NCI-H1436 treated with DMSO at 0.1 percent for 48 hours (cell line): Measurements from ENCODE around the gene MICALL2.
"Not testable (repeated sequence)": the region's sequence is repeated elsewhere in the genome, so short reads cannot be mapped to it uniquely, and the experiment has no call there.

ENCODE experiments used
- DNase-seq: peaks from one replicate; lab custom pipeline; 2025; lab: John Stamatoyannopoulos, UW

MICALL2 gene

DNA sequence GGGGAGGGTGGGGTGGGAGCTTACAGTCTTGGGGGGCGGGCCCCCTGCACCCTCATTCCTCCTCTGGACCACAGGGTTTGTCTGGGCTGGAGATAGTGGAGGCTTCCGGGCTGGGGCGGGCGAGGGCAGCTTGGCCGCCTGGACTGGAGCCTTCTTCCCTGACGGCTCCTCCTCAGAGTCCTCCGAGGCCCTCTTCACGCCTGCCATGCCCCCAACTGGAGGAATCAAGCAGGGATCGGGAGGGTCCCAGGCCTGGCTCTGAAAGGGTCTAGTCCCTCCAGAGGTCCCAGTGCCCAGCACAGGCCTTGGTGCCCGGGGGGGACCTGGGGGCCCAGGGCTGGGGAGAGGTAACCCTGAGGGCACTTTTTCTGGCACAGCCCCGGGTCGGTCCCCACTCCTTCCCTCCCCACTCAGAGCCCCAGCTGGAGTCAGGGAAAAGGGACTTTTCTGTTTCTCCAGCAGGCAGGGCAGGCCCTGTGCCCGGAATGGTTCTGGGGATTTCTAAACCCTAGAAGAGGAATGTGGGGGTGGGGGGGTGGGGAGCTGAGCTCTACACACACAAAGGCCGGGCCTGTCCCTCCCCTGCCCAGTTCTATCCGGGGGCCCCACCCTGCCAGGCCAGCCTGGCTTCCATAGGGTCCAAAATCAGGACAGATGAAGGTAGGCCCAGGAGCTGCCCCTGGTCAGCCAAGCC lies 11.6 kb downstream of the MICALL2 start:
- DNase-seq: no peak

DNA sequence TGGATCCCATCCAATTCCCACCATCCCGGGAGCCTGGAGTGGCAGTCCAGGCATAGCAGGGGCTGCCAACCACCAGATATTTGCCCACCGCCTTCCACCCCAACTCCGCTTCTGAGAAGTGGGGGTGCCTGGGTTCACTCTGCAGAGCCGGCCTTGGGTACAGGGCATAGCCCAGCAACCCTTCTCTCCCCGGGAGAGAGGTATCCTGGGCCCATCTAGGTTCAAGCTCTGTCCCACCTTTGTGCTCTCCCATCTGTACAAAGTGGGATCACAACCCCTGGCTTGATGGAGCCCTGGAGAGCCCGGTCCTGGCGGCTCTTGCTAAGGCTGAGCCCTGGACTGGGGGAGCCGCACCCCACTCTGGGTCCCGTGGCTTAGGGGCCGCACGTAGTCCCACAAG lies 12.2 kb downstream of the MICALL2 start:
- DNase-seq: no peak

DNA sequence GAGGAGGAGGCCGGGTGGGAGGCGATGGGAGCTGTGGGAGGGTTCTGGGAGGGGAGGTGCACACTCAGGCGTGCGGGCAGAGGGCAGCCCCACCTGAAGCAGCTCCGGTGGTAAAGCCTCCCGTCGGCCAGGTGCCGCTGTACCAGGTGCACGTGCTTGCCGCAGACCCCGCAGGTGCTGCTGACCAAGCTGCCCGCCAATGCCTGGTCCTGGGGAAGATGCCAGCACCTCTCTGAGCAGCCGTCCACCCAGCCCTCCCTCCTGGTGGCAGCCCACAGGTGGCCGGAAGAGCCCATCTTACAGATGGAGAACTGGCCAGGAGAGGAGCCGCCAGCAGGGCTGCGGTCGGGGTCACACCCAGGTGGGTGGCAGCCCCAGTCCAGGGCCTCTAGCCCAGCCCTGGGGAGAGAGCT lies 12.6 kb downstream of the MICALL2 start:
- no peak for DNase-seq

DNA sequence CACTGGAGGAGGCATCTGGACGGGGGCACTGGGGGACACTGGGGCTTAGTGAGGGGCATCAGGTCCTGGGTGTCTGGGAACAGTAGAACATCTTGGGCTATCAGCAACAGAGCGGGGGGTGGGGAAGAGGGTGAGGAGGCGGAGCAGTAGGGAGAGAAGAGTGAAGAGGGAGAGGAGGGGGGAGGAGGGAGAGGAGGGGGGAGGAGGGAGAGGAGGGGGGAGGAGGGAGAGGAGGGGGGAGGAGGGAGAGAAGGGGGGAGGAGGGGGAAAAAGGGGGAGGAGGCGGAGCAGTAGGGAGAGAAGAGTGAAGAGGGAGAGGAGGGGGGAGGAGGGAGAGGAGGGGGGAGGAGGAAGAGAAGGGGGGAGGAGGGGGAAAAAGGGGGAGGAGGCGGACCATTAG lies 13.2 kb downstream of the MICALL2 start:
- DNase-seq: not testable (repeated sequence)

DNA sequence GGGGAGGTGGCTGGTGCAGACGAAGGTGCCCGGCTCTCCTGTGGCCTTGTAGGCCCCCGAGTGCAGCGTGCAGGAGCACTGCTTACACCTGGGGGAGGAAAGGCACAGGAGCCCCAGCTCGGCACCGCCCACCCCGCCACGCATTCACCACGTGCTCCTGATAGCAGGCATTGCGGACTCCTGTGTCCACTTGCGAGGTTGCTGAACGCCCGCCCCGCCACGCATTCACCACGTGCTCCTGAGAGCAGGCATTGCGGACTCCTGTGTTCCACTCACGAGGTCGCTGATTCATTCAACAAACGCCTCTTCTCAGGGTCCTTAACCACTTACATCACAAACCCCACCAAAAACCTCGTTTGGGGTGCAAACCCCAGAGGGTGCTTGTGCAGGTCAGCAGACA lies 13.9 kb downstream of the MICALL2 start:
- no peak for DNase-seq

DNA sequence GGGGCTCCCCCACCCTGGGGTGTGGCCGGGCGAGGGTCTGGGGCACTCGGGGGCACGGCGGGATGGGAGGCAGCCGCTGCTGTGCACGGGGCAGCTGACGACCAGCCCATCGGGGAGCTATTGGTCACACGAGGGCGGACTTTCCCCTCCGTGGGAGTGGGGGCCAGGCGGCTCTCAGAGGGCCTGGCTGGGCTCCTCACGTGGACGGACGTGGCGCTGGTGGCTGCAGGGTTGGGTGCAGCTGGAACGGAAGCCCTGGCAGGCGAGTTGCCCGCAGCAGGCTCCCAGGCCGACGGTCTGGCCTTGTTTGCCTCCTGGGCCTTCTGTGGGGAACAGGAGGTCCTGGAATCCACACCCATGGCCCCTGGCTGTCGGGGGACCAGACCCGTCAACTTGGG lies 14.3 kb downstream of the MICALL2 start:
- DNase-seq: no peak

DNA sequence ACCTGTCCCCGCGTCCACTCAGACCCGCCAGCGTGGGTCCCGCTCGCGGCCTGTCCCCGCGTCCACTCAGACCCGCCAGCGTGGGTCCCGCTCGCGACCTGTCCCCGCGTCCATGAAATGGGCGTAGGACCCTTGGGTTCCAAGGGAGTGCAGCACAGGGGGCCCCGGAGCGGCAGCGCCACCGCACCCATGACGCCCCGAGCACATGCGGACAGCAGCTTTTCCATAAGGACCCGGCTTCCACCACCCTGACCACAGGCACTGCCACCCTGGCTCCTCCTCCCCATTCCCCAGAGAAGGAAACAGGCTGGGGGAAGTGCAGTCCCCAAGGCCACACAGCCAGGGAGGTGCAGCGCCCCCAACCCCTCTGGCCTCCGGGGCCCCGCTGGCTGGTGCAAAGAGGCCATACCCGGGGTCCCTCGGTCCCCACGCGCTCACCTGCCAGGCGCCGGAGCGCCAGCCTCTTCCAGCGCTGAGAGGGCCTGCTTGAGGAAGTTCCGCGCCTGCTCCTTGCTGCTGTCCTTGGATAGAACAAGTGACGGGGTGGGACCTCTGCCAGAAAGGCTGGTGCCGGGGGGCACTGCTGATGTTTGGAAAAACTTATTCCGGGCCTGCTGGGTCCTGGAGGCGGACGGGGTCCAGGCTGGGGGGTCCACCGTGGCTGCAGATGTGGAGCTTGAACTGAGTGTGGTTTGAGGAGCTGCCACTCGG lies 14.9 kb downstream of the MICALL2 start:
- no peak for DNase-seq

DNA sequence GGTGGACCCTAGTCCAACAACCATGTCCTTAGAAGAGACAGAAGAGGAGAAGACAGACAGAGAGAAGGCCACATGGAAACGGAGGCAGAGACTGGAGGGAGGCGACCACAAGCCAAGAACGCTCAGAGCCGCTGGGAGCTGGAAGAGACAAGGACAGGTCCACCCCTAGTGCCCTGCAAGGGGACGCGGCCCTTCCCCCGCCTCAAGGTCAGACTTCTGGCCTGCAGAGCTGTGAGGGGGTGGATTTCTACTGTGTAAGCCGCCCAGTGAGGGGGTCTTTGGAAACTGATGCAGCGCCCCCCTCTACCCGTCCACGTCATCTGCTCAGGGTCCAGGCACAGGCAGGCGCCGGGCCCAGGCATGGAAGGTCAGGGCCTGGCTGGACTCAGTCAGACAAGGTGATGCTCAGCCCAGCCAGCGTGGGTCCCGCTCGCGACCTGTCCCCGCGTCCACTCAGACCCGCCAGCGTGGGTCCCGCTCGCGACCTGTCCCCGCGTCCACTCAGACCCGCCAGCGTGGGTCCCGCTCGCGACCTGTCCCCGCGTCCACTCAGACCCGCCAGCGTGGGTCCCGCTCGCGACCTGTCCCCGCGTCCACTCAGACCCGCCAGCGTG lies 15.6 kb downstream of the MICALL2 start:
- not testable (repeated sequence) for DNase-seq

DNA sequence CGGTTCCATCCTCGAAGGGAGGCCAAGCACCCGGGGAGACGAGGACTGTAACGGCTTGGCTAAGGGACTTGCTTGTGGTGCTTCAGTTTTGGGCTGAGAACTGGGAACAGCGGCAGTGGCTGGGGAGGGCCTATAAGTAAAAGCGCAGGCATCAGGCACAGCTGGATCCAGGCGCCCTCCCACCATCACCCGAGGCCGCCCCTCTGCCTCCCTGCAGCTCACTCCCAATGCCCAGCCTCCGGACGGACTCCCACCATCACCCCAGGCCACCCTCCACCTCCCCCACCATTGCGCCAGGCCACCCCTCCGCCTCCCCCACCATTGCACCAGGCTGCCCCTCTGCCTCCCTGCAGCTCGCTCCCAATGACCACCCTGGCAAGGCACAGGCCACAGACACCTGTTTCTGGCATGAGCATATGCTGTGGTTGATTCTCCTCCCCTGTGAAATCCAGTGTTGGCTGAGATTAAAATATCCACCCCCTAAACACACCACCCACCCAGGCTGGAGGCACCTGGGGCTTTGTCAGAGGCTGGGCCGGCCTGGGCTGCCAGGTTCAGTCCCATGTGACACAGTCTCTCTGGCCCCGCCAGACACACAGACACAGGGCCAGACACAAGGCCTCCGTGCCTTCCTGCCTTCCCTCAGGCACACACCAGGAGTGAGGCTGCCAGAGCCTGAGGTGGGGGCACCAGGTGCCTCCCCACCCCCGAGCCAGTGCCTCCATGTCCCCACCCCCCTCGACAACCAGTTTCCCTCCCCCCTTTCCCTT lies 16.7 kb downstream of the MICALL2 start:
- no peak for DNase-seq

DNA sequence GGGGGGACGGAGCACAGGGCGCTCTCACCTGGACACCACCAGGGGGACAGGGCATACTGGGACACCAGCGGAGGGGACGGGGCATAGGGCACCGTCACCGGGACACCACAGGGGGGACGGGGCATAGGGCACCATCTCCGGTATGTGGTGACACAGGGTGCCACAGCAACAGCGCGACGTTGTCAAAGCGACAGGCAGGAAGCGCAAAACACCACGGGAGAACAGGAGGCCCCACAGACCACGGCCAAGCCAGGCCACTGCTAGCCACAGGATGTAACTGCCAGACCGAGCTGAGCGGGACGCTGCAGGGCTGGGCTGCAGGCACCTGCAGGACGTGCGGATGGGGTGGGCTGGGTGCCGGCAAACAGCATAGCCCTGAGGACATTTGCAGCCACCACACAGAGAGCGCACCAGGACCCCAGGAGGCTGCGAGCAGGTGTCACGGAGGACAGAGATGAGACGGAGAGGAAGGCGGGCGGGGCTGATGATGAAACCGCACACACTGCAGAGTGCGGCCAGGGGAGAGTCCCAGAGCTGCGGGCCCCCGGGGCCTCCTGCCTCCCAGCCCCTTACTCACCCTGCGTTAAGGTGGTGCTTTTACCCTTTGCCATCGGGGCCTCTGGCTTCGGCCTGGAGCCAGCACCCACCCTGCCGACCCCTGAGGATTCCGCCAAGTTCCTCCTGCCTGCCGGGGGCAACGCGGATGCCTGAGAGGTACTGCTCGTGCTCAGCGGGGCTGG lies 17.5 kb downstream of the MICALL2 start:
- DNase-seq: no peak

DNA sequence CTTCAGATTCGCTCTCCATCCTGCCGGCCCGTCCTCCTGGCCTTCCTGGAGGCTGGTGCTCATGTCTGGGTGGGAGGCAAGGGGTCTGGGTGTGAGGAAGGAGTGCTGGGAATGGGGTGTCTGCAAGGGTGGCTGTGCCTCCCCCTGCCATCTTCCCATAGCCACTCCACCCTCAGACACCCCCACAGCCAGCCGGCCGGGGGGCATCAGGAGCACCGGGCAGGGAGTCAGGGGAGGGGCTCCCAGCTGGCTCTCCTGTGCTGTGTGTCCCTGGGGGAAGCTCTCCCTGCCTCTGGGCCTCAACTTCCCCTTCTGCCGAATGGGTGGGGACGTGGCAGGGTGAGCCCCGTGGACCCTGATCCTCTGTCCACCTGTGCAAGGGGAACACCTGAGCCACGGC lies 18.6 kb downstream of the MICALL2 start:
- DNase-seq: no peak

DNA sequence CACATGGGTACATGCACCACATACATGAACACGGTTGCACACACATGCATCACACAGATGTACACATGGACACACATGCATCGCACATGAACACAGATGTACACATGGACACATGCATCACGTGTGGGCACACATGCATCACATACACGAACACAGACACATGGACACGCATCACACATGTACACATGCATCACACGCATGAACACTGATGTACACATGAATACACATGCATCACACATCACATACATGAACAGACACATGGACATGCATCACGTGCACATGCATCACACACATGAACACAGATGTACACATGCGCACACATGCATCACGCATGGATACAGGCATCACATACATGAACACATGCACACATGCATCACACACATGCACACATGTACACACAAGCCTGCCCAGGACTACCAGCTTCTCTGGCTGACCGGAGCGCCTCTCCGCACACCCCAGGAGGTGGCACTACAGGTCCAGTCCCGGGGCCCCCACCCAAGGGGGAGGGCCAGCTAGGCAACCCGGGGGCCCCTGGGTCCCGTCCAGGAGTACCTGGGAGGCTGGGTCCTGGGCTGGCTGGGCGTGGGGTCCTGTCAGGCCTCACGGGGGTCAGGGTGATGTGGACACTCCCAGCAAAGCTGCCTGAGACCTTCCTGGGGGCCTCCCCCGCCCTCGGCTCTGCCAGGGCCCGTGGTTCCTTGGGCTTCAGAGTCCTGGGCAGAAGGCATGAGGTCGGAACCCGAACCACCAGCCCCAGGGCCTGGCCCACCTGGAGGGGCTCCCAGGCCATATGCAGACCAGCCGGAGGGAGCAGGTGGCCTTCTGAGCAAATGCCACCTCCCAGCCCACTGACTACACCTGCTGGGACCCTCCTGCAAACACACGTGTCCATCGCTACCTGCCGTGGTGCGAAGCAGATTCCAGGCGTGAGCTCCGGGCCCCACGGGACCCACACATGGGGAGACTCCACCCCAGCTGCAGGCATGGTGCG lies 19.6 kb downstream of the MICALL2 start:
- no peak for DNase-seq

DNA sequence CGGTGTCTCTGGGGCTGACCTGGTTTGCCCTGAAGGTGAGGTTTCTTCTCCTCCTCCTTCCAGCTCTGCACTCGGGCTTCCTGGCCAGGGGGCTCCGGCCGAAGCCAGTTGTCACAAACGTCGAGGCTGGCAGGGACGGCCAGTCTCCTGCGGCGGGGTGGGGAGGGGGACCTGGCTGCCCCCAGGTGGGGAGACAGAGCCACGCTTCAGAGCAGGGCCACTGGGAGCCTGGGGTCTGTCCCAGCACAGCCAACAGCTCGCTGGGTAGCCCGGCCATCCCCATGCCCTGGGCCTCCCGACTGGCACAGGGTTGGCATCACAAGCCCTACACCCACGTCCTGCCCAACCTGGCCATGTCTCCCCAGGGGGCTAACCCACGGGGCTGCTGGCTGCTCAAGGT lies 20.4 kb downstream of the MICALL2 start:
- no peak for DNase-seq

DNA sequence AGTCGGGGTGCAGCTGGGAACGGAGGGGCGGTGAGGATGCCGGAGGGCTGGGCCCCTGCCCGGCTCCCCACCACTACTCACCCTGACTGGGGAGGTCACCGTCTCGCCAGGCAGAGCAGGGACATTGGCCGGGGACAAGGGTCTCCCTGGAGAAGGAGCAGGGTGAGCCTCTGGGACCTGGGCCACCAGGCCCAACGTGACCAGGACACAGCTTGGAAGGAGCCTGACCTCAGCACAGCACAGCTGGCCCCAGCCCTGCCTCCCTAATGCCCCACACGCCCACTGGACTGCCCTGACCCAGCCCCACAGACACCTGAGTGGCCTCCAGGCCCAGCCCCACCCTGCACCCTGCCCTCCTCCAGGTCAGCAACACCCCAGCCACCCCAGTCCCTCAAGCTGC lies 21.1 kb downstream of the MICALL2 start:
- no peak for DNase-seq

DNA sequence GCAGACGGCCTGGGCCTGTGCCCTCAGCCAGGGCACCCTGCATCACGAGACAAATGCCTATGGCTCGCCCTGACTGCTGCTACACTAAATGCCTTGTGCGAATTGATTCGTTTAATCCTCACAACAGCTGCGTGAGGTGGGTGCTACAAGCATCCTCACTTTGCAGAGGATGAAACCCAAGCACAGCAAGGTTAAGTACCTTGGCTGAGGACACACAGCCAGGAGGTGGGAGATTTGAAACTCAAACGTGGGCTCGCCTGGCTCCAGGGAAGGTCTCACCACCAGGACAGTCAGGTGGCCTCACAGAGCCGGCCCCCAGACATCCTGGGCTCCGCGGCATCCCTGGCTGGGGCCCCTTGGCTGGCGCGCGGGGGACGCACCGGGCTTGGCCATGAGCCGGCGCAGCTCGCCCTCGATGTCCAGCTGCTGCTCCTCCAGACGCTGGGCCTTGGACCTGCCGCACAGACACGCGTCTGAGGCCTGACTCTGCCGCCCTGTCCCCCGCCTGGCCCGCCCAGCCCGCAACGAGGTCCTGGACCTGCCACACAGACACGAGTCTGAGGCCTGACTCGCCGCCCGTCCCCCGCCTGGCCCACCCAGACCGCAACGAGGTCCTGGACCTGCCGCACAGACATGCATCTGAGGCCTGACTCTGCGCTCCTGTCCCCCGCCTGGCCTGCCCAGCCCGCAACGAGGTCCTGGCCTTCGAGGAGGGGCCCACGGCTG lies 22.0 kb downstream of the MICALL2 start:
- DNase-seq: no peak

DNA sequence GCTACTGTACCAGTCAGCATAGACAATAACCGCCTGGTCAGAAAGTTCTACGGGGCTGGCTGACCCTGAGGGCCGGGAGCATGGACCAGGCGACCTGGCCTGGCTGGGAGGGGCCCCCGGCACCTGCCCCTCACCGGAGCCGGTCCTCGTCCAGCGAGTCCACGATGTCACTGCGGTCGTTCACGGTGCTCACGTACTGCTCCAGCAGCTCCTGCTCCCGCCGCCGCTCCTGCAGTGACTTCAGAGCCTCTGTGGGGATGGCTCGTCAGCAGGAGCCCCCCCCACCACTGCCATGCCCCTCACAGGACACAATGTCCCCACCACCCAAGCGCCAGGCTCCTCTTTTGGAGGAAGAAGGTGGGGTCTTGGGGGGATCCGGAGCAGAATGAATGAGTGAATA lies 22.7 kb downstream of the MICALL2 start:
- no peak for DNase-seq

DNA sequence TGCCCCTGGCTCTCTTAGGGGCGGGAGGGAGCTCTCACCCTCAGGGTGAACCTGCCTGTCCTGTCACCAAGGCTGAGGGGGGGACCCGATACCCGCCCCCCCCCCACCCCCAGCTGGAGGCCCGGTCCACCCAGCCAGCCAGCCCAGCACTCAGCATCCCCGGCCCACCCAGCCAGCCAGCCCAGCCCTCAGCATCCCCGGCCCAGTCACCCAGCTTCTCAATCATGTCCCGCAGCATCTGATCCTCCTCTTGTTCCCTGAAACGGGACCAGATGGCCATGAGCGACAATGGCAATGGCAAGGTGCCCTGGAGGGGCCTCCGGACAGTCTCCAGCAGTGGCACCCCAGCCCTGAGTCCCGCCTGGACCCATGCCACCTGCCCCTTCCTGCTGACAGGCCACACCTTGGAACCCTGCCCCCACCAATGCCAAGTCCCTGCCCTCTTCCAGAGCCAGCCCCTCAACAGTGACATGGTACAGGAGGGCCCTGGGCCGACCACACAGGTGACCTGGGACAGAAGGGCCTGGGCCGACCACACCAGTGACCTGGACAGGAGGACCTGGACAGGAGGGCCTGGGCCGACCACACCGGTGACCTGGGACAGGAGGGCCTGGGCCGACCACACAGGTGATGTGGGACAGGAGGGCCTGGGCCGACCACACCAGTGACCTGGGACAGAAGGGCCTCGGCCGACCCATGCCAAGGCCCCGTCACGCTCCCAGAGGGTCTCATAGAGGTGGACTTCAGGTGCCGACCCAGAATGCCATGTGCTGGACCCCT lies 24.2 kb downstream of the MICALL2 start:
- no peak for DNase-seq

DNA sequence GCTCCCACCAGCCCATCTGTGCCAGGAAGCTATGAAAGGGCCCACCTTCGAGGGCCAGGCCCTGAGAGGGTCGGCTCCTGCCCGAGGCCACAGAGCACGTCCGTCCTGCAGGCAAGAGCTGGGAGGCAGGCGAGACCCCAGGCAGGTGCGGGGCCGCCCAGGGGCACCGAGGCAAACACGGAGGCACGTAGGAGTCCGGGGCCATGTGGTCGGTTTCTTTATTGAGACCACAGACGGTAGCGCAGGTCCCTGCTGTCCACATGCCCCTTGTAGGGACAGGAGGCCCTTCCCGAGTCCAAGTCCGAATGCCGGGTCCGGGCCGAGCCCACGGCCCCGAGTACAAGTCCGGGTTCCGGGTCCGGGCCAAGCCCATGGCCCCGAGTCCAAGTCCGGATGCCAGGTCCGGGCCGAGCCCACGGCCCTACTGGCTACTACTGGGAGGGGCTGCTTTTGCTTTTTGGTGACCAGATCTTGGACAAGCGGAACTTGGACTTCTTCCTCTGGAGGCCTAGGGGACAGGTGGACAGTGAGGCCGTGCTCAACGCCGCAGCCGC lies 25.0 kb downstream of the MICALL2 start:
- no peak for DNase-seq
